IMR-90 (cell line): Measurements from ENCODE around the gene PIWIL4. TPM values are rescaled to one million over a fixed set of nuclear protein-coding genes. Genes with fewer than 3 reads are reported as not detected.

Source experiments
- ATAC-seq: fragments of 200-7000 bp; cut with Tn5 transposase; 2 replicates; pipeline ENCODE4 v1.9.1; 2020; ENCODE audit warnings: low read depth, mild to moderate bottlenecking, moderate library complexity
- BruUV-seq: library from RNA; stranded (reverse); fragments of 400-500 nt; replicated peaks from 2 replicates; lab custom pipeline; 2021; lab: Mats Ljungman, UMichigan
- CTCF ChIA-PET: fragments of 300-600 bp; formaldehyde crosslinking; extraction: SDS; loops from one replicate; lab custom pipeline; 2021; ENCODE audit warnings: antibody characterized with exemption; lab: Yijun Ruan, JAX
- POLR2A ChIA-PET: fragments of 300-600 bp; sonication (Branson Sonifier 250); formaldehyde crosslinking; loops from one replicate; lab custom pipeline; 2022; ENCODE audit warnings: antibody characterized with exemption; ENCODE audit not compliant: unreplicated experiment; lab: Charles Lee
- DNase-seq: peaks from one replicate; pipeline ENCODE4 v3.0.0; 2013
- H2AFZ ChIP-seq: replicated peaks from 2 replicates; pipeline ENCODE3; 2013; ENCODE audit warnings: low read length, mild to moderate bottlenecking; ENCODE audit not compliant: poor library complexity
- H2AK5ac ChIP-seq: 2 replicates; pipeline ENCODE4 v1.6.1; 2013; ENCODE audit warnings: low read depth, low read length, inconsistent platforms
- H2AK9ac ChIP-seq: replicated peaks from 2 replicates; pipeline ENCODE3; 2013; ENCODE audit warnings: mild to moderate bottlenecking, low read depth, low read length, moderate library complexity; ENCODE audit not compliant: poor library complexity
- H2BK120ac ChIP-seq: 2 replicates; pipeline ENCODE4 v1.6.1; 2013; ENCODE audit warnings: low read depth, low read length, inconsistent platforms
- H2BK15ac ChIP-seq: 3 replicates; pipeline ENCODE4 v1.6.1; 2013; ENCODE audit warnings: low read depth, low read length, inconsistent platforms
- H2BK20ac ChIP-seq: 2 replicates; pipeline ENCODE4 v1.6.1; 2013; ENCODE audit warnings: low read depth, mild to moderate bottlenecking, inconsistent platforms, low read length, moderate library complexity
- H2BK5ac ChIP-seq: 2 replicates; pipeline ENCODE4 v1.6.1; 2013; ENCODE audit warnings: mild to moderate bottlenecking, low read depth, low read length, inconsistent platforms; ENCODE audit not compliant: poor library complexity, severe bottlenecking
- H3K14ac ChIP-seq: replicated peaks from 2 replicates; pipeline ENCODE4 v1.6.1; 2013; ENCODE audit warnings: low read depth, low read length, inconsistent platforms
- H3K18ac ChIP-seq: 2 replicates; pipeline ENCODE4 v1.6.1; 2013; ENCODE audit warnings: low read depth, low read length, control low read depth
- H3K23ac ChIP-seq: 2 replicates; pipeline ENCODE4 v1.6.1; 2013; ENCODE audit warnings: low read depth, low read length, inconsistent platforms
- H3K27ac ChIP-seq: 2 replicates; pipeline ENCODE4 v1.5.1; 2013; ENCODE audit warnings: mild to moderate bottlenecking, control low read depth, low read length; ENCODE audit not compliant: insufficient read depth
- H3K27me3 ChIP-seq: 2 replicates; pipeline ENCODE4 v1.6.1; 2013; ENCODE audit warnings: low read length; ENCODE audit not compliant: control insufficient read depth, insufficient read depth
- H3K36me3 ChIP-seq: 2 replicates; pipeline ENCODE4 v1.6.1; 2013; ENCODE audit warnings: low read length, mixed read lengths; ENCODE audit not compliant: control insufficient read depth, insufficient read depth
- H3K4ac ChIP-seq: 2 replicates; pipeline ENCODE4 v1.6.1; 2013; ENCODE audit warnings: low read depth, low read length, inconsistent platforms
- H3K4me1 ChIP-seq: 2 replicates; pipeline ENCODE4 v1.6.1; 2013; ENCODE audit warnings: low read length, mixed read lengths; ENCODE audit not compliant: control insufficient read depth, insufficient read depth
- H3K4me2 ChIP-seq: 2 replicates; pipeline ENCODE4 v1.6.1; 2013; ENCODE audit warnings: low read depth, mild to moderate bottlenecking, control low read depth, low read length, moderate library complexity
- H3K4me3 ChIP-seq: 2 replicates; pipeline ENCODE4 v1.5.1; 2013; ENCODE audit warnings: low read depth, mild to moderate bottlenecking, control low read depth, low read length, moderate library complexity; ENCODE audit not compliant: insufficient read depth
- H3K56ac ChIP-seq: 2 replicates; pipeline ENCODE4 v1.6.1; 2013; ENCODE audit warnings: low read length, inconsistent platforms; ENCODE audit not compliant: insufficient read depth; ENCODE audit errors: extremely low read depth
- H3K79me1 ChIP-seq, 2 experiments: 2 replicates each; pipeline ENCODE4 v1.6.1; 2013; ENCODE audit warnings: low read length in 2 of 2, inconsistent platforms in 1 of 2, low read depth in 1 of 2
- H3K9ac ChIP-seq: 2 replicates; pipeline ENCODE4 v1.6.1; 2013; ENCODE audit warnings: low read depth, low read length, control low read depth
- H3K9me1 ChIP-seq: 2 replicates; pipeline ENCODE4 v1.6.1; 2013; ENCODE audit warnings: low read length, inconsistent platforms; ENCODE audit not compliant: insufficient read depth
- H3K9me3 ChIP-seq: 2 replicates; pipeline ENCODE4 v1.6.1; 2013; ENCODE audit warnings: low read length; ENCODE audit not compliant: control insufficient read depth, insufficient read depth
- H4K20me1 ChIP-seq: 2 replicates; pipeline ENCODE4 v1.6.1; 2013; ENCODE audit warnings: low read length, inconsistent platforms; ENCODE audit not compliant: insufficient read depth
- H4K5ac ChIP-seq: 2 replicates; pipeline ENCODE4 v1.6.1; 2013; ENCODE audit warnings: mild to moderate bottlenecking, low read depth, low read length, control low read depth
- H4K8ac ChIP-seq, 2 experiments: 2 replicates each; pipeline ENCODE4 v1.6.1; 2013; ENCODE audit warnings: low read depth in 2 of 2, low read length in 2 of 2, control low read depth in 1 of 2, inconsistent platforms in 1 of 2
- H4K91ac ChIP-seq: 2 replicates; pipeline ENCODE4 v1.6.1; 2013; ENCODE audit warnings: low read depth, low read length, inconsistent platforms; ENCODE audit not compliant: insufficient read depth
- BHLHE40 ChIP-seq: fragments of 150-350 bp; IDR thresholded peaks from 2 replicates; pipeline ENCODE4 v1.6.1; 2016; ENCODE audit warnings: mild to moderate bottlenecking, low read depth, low read length
- CEBPB ChIP-seq: IDR thresholded peaks from 2 replicates; pipeline ENCODE4 v1.6.1; 2012; ENCODE audit warnings: low read depth, low read length, improper control_type of control experiment
- CHD1 ChIP-seq: IDR thresholded peaks from 2 replicates; pipeline ENCODE4 v1.6.1; 2012; ENCODE audit warnings: low read depth, low read length, improper control_type of control experiment
- MXI1 ChIP-seq: IDR thresholded peaks from 2 replicates; pipeline ENCODE4 v1.6.1; 2012; ENCODE audit warnings: low read depth, mild to moderate bottlenecking, low read length, moderate library complexity, borderline replicate concordance
- NFE2L2 ChIP-seq: fragments of 150-350 bp; IDR thresholded peaks from 2 replicates; pipeline ENCODE4 v1.6.1; 2016; ENCODE audit warnings: low read depth, mild to moderate bottlenecking, low read length
- POLR2A ChIP-seq: IDR thresholded peaks from 2 replicates; pipeline ENCODE4 v1.6.1; 2012; ENCODE audit warnings: mild to moderate bottlenecking, low read depth, low read length
- RAD21 ChIP-seq: IDR thresholded peaks from 2 replicates; pipeline ENCODE4 v1.6.1; 2012; ENCODE audit warnings: low read length, improper control_type of control experiment
- RCOR1 ChIP-seq: IDR thresholded peaks from 2 replicates; pipeline ENCODE4 v1.6.1; 2012; ENCODE audit warnings: mild to moderate bottlenecking, low read length, improper control_type of control experiment; ENCODE audit not compliant: insufficient replicate concordance
- RFX5 ChIP-seq: IDR thresholded peaks from 2 replicates; pipeline ENCODE4 v1.8.0; 2012; ENCODE audit warnings: low read depth, mild to moderate bottlenecking, low read length, moderate library complexity
- WGBS, 2 experiments: methylation state at CpG; one replicate each; pipeline versions ENCODE4 v1.1.5 to v1.1.7; 2013; ENCODE audit warnings: missing lambda C conversion rate in 2 of 2; ENCODE audit not compliant: insufficient read length in 1 of 2; ENCODE audit errors: extremely low coverage in 2 of 2; 5-methylcytosine and 5-hydroxymethylcytosine counted together
- dilution Hi-C: fragments of 300-500 bp; cut with HindIII; formaldehyde crosslinking; loops from one replicate; pipeline ENCODE4 v1.14.3; 2018; ENCODE audit warnings: low sequenced_read_pairs; ENCODE audit not compliant: unreplicated experiment
- in situ Hi-C: fragments of 300-500 bp; cut with MboI; formaldehyde crosslinking; loops from 3 replicates; pipeline ENCODE4 v1.14.3; 2019; ENCODE audit warnings: low sequenced_read_pairs, inconsistent platforms, mixed read lengths
- intact Hi-C: fragments of 100-400 bp; cut with micrococcal nuclease; formaldehyde crosslinking; loops from 2 replicates; pipeline ENCODE4 v1.10.0; 2022
- polyA plus RNA-seq, 3 experiments: library from polyadenylated mRNA; depleted of rRNA; stranded (reverse); fragments of >200 nt; gene quantifications; 2 replicates each; pipeline ENCODE4 v1.2.3, GENCODE V29; 2012; ENCODE audit warnings: low replicate concordance in 1 of 3
- total RNA-seq: library from RNA; depleted of rRNA; stranded (reverse); fragments of >200 nt; gene quantifications from 2 replicates; pipeline ENCODE4 v1.2.3, GENCODE V29; 2012
- TF ChIP-seq, protein P1 (sequence below): fragments of 150-350 bp; IDR thresholded peaks from 2 replicates; pipeline ENCODE4 v1.6.1; 2016; ENCODE audit warnings: low read depth, mild to moderate bottlenecking, low read length, moderate library complexity, borderline replicate concordance
- TF ChIP-seq, protein P2 (sequence below): fragments of 150-350 bp; IDR thresholded peaks from 2 replicates; pipeline ENCODE4 v1.6.1; 2017; ENCODE audit warnings: mild to moderate bottlenecking, antibody characterized with exemption, low read length, low read depth
- TF ChIP-seq, protein P3 (sequence below): conservative IDR thresholded peaks from 2 replicates; pipeline ENCODE4 v1.5.1; 2012; ENCODE audit warnings: mild to moderate bottlenecking, low read depth, low read length, improper control_type of control experiment

Gene PIWIL4
- total and polyA plus RNA-seq, 2 of the 4 experiments (the other 2 are of a cell fraction) = 0.72 to 1.3 TPM

DNA sequence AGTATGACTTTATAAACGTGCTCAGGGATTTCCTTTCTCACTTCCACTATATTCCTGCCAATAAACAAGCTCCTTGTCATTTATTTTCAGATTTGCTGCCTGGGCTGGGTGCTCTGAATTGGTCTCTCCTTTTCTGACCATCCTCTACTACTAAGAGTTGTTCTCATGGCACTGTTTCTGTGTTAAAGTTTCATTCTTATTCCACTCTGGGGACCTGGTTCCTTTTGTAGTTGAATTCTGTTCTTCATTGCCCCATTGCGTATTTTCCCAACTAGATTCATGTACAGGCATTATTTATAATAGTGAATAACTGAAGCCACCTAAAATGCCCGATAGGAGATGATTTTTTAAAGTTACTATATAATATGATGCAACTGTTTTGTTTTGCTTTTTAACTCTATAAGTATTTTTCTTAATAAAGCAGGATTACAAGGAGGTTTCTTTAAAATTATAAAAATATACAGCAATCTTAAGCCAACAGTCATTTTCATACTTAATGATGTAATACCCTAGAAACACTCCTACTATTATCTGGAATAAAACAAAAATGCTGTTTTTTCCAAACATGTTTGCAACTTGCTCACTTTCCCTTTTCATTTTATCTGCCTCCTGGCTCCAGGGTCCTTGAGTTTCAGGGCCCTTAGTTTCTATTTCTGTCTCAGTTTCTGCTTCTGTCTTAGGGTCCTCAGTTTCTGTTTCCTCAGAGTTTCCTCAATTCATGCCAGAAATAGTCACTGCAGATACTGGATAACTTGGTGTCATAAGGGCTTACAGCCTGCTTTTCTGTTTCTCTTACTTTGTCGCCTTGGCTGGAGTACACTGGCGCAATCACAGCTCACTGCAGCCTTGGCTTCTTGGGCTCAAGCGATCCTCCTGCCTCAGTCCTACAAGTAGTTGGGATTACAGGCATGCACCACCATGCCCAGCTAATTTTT, 33.2 kb upstream of the PIWIL4 start:
- Histone ChIP-seq H3K36me3 (no peaks in the 10 kb centered on the region), H2BK15ac (no peak overlapping the region), H2AFZ (no peak overlapping the region), H3K18ac (no peak overlapping the region), H3K4me1 (peaks cover 3% of the 10 kb centered on the region), H3K4me2 (no peak overlapping the region), H3K79me1 (no peaks in the 10 kb centered on the region), H4K91ac (no peak overlapping the region), H3K9me1 (0 out of 2 replicates have a peak, but pooled peaks cover 3% of the 10 kb centered on the region), H3K56ac (no peak overlapping the region), H3K23ac (no peak overlapping the region), H2AK9ac (no peak overlapping the region), H4K8ac (no peak overlapping the region), H3K9me3 (no peaks in the 10 kb centered on the region), H2BK5ac (no peak overlapping the region), H3K27ac (no peak overlapping the region), H3K9ac (no peak overlapping the region), H2BK20ac (no peak overlapping the region), H2BK120ac (no peak overlapping the region), H4K20me1 (no peaks in the 10 kb centered on the region), H4K5ac (no peak overlapping the region), H3K14ac (no peak overlapping the region), H2AK5ac (no peak overlapping the region), H3K4ac (no peak overlapping the region), H3K4me3 (no peak overlapping the region), H3K27me3 (peaks cover 1% of the 10 kb centered on the region; the same call in 1 of the 2 replicates)
- no TSS peak for BruUV-seq
- ATAC-seq (no peak), DNase-seq (no peak)
- WGBS, 2 experiments = no CpG with 5 or more reads among the region's 6 CpGs
- no peak for TF ChIP-seq NFE2L2
- no peak for TF ChIP-seq CHD1
- no peak for TF ChIP-seq RAD21
- no peak for TF ChIP-seq BHLHE40
- no peak for TF ChIP-seq RFX5
- TF ChIP-seq CEBPB = no peak
- TF ChIP-seq, protein P1, sequence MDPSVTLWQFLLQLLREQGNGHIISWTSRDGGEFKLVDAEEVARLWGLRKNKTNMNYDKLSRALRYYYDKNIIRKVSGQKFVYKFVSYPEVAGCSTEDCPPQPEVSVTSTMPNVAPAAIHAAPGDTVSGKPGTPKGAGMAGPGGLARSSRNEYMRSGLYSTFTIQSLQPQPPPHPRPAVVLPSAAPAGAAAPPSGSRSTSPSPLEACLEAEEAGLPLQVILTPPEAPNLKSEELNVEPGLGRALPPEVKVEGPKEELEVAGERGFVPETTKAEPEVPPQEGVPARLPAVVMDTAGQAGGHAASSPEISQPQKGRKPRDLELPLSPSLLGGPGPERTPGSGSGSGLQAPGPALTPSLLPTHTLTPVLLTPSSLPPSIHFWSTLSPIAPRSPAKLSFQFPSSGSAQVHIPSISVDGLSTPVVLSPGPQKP = no peak
- TF ChIP-seq POLR2A = no peak
- TF ChIP-seq, protein P2, sequence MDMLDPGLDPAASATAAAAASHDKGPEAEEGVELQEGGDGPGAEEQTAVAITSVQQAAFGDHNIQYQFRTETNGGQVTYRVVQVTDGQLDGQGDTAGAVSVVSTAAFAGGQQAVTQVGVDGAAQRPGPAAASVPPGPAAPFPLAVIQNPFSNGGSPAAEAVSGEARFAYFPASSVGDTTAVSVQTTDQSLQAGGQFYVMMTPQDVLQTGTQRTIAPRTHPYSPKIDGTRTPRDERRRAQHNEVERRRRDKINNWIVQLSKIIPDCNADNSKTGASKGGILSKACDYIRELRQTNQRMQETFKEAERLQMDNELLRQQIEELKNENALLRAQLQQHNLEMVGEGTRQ = no peak
- TF ChIP-seq RCOR1 = no peak
- TF ChIP-seq, protein P3, sequence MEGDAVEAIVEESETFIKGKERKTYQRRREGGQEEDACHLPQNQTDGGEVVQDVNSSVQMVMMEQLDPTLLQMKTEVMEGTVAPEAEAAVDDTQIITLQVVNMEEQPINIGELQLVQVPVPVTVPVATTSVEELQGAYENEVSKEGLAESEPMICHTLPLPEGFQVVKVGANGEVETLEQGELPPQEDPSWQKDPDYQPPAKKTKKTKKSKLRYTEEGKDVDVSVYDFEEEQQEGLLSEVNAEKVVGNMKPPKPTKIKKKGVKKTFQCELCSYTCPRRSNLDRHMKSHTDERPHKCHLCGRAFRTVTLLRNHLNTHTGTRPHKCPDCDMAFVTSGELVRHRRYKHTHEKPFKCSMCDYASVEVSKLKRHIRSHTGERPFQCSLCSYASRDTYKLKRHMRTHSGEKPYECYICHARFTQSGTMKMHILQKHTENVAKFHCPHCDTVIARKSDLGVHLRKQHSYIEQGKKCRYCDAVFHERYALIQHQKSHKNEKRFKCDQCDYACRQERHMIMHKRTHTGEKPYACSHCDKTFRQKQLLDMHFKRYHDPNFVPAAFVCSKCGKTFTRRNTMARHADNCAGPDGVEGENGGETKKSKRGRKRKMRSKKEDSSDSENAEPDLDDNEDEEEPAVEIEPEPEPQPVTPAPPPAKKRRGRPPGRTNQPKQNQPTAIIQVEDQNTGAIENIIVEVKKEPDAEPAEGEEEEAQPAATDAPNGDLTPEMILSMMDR = no peak
- TF ChIP-seq MXI1 = no peak
- CTCF ChIA-PET = interaction anchor here (1.0 kb wide), 1 partner anchor 12 kb away, joined by 5 read pairs; no protein-coding TSS in a partner anchor
- intact Hi-C loops (no loop called here), in situ Hi-C loops (no loop called here), dilution Hi-C loops (no loop called here)
- POLR2A ChIA-PET = no interaction called here
